ENCODE data around the gene RNU6-1.

Gene RNU6-1

GRCh38 chr15:67803996-67804843 lies 35.6 kb downstream of the RNU6-1 start:
- peak in 6 of 58 donors; percentile 5 to 23 (median 11) for DNase-seq

GRCh38 chr15:67803299-67803698 lies 36.5 kb downstream of the RNU6-1 start:
- no peak for DNase-seq

GRCh38 chr15:67801926-67802914 lies 37.6 kb downstream of the RNU6-1 start:
- DNase-seq = no peak

GRCh38 chr15:67801142-67801541 lies 38.7 kb downstream of the RNU6-1 start:
- DNase-seq = no peak

- DNase-seq = no peak
These were observed 40.0 kb downstream of the RNU6-1 start for GRCh38 chr15:67799801-67800205.

GRCh38 chr15:67796196-67797127 lies 43.4 kb downstream of the RNU6-1 start:
- no peak for DNase-seq

GRCh38 chr15:67794832-67795574 lies 44.8 kb downstream of the RNU6-1 start:
- no peak for DNase-seq

GRCh38 chr15:67792250-67792942 lies 47.4 kb downstream of the RNU6-1 start:
- no peak for DNase-seq

- no peak for DNase-seq
These were observed 49.1 kb downstream of the RNU6-1 start for GRCh38 chr15:67790610-67791319.
